NCI-H2107 (cell line): ENCODE data around the gene MAPK12.

Source experiments
- DNase-seq: peaks from one replicate; lab custom pipeline; 2025; lab: John Stamatoyannopoulos, UW

The MAPK12 gene

DNA sequence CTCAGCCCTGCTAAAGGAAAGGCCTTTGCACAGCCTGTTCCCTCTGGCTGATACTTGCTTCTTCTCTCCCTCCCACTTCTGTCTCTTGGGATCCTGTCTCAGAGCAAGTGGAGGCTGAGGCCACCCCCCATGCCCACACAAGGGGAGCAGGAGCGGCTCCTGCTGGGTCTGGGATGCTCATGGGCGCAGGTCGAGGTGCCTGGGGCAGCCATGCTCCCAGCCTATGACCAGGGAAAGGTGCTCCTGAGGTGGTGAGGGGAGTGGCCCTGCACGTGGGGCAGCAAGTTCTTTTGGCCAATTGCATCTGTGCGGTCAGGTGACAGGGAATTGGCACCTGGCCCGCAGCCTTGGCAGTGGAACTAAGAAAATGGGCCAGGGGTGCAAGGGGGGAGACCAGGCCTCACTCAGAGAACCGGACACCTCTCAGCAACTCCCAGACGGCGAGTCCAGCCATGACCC, 7.2 kb upstream of the MAPK12 start:
- DNase-seq: no peak

DNA sequence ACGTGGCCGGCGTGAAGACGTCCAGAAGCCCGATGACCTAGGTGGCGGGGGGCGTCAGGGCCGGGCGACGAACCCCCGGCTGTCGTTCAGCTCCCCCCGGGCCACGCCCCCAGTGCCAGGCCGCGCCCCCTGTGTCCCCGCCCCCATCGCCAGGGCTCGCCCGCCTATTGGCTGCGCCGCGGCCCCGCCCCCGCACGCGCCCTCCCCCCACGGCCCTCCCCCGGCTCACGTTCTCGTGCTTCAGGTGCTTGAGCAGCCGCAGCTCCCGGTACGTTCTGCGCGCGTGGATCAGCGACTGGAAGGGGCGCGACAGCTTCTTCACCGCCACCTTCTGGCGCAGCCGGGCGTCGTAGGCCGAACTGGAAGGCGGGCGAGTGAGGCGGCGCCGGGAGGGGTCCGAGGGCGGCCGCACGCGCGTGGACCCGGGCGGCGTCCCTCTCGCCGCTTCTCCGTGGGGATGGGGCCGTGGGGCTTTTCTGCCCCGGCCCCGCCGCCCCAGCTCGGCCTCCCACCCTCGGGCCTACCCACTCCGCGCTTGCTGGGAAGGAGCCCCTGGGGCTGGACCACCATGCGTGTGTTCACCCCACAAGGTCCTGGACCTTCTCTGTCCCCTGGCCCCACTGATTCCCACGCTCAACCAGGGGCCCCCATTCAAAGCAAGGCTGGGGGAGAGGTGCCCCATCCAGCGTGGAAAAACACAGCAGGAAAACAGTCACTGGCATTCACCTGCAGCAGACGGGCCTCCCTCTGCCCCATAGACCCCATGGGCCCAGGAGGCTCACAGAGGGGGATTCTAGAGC, 6.3 kb upstream of the MAPK12 start:
- DNase-seq: no peak

GRCh38 chr22:50266994-50267393, 5.5 kb upstream of the MAPK12 start:
- no peak for DNase-seq

DNA sequence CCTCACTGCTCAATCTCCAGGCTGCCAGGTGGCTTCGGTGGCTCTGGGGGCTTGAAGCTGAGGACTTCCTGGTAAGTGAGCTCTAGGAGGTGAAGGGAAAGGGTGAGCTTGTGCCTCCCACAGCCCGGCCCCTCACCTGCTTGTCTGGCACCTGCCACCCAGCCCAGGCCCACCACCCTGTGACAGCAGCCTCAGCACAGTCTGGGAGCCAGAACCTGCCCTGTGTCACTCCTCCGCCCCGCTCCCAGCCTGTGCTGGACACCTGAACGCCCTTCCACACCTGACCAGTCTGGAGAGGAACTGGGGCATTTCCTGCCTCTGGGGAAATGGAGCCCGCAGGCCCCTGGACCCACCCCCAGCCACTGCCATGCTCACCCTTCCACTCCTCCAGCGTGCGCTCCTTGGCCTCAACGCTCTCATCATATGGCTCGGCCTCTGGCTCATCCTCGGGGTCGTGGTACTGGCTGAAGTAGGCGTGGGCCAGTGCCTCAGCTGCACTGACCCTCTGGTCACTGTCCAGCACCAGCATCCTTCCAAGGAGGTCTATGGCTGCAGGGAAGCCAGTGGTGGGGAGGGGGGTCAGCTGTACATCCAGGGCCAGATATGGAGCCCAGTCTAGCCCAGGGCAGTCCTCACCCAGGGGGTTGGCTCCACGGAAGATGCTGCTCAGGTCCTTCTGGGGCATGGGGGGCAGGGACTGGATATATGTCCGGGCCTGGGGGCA, 3.6 kb upstream of the MAPK12 start:
- no peak for DNase-seq

GRCh38 chr22:50264104-50264745, 2.7 kb upstream of the MAPK12 start:
- no peak for DNase-seq

- DNase-seq: no peak
Observed at GRCh38 chr22:50262973-50263617, 1.6 kb upstream of the MAPK12 start.

DNA sequence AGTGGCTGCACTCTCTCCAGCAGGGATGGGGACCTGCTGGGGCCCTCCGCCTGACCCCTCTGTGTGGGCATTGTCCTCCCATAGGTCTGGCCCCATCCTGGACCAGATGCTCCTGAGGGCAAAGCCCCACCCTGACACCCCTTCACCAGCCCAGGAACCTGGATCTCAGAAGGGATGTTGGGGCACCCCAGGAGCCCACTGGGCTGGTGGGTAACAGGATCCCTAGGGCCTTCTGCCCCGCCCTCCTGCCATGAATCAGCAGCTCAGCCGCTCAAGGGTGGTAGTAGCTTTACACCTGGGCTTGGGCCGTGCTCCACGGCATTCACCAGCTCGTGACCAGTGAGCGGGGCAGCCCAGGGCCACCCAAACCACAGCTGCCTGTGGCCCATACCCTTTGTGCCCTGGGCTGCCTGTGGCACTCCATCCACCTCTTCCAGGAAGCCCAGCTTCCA, 1.0 kb upstream of the MAPK12 start:
- no peak for DNase-seq

GRCh38 chr22:50260801-50261614, 475 bp downstream of the MAPK12 start:
- no peak for DNase-seq

- DNase-seq: no peak
Observed at GRCh38 chr22:50260434-50260800, 1.1 kb downstream of the MAPK12 start.

DNA sequence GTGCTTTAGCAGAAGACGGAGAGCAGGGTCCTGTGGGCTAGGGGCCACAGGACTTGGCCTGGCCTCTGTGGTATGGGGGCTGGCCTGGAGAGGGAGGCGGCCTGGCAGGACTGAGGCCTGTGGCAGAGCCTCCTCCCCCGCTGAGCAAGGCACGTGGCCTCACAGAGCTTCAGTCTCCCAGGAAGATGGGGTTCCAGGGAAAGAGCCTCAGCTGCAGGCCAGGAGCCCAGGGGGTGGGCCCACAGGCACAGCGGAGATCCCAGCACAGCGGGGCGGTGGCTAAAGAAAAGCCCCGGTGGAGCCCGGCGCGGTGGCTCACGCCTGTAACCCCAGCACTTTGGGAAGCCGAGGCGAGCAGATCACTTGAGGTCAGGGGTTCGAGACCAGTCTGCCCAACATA, 2.2 kb downstream of the MAPK12 start:
- no peak for DNase-seq

- DNase-seq: no peak
Observed at GRCh38 chr22:50258361-50259292, 2.9 kb downstream of the MAPK12 start.

DNA sequence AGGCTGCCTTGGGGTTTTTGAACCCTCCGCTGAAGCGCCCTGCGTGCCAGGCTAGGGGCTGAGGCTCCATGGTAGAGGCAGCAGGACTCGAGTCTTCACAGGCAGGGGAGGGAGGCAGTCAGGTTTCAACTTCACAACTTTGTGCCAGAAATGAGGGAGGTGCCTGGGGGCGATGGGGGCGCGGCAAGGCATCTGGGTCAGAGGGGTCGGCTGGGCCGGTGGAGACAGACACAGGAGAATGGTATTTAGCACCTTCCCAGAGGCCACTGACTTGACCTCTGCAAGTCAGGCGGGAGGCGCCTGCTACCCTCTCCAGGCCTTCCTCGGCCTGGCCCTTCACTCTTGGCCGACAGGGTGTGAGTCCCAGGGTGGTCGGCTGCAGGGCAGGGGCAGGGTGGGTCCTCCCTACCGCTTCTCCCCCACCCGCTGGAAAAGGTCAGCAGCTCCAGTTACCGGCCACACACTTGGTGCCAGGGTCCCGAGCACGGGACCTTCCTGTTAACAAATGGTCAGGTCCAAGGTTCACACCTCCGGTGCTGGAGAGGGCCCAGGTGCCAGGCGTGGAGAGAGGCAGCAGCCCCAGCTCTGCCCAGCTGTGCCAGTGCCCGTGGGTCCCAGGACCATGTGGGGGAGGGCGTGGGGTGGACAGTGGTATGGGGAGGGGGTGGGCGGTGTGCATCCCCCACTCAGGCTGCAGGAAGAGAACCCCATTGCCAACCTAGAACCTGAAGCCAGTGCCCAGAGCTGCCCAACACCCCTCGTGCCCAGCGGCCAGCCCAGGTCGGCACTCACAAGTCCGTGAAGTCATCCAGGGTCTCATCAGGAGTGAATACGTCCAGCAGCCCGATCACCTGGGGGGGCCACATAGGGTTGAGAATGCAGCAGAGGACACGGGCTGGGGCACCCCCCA, 3.8 kb downstream of the MAPK12 start:
- DNase-seq: no peak

GRCh38 chr22:50257041-50257440, 4.4 kb downstream of the MAPK12 start:
- DNase-seq: no peak

DNA sequence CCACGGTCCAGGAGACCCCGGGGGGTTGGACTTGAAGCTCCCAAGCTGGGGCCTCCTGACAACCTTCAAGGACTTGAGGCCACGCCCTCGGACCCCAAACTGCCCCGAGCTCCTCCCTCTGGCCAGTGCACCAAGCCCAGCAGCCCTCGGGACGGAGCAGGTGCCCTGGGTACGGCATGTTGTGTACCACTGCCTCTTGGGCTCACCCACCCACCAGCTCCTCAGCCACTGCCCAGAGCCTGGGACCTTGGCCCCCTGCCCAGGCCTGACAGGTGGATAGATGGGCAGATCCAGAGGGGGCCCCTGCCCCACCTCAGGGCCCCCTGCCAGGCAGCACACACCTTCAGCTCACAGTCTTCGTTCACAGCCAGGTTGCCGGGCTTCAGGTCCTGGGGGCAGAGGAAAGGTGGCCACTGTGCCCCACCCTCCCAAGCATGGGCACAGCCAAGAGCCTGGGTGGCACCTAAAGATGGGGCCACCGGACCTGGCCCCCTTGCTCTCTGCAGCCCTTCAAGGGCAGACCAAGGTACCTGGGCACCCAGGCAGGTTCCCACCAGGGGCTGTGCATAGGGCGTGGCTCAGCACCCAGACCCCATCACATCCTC, 5.1 kb downstream of the MAPK12 start:
- DNase-seq: no peak

DNA sequence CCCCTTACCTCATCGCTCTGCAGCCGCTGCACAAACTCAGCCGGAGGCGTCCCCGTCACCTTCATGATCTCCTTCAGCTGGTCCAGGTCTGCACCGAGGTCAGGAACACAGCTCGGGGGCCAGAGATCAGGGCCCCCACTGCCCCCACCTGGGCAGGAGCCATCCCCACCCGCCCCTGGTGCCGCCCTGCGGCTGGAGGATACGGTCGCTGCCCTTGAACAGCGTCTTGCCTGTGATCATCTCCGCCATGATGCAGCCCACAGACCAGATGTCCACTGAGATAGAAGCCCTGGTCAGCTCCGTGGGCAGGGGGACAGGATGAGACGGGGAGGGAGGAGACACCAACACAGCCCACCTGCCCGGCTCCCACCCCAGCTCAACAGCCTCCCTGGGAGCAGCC, 5.9 kb downstream of the MAPK12 start:
- no peak for DNase-seq

DNA sequence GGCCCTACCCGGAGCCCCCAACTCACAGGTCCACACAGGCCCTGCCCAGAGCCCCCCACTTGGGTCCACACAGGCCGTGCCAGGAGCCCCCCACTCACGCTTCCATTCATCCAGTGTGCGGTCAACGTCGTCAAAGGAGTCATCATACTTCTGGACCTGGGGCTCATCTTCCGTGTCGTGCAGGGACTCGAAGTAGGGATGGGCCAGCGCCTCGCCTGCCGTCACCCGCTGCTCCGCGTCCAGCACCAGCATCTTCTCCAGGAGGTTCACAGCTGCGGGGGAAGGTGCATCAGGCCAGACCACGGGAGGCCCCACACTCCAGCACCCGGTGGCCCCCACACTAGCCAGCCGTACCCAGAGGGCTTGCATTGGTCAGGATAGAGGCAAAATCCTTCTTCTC, 6.4 kb downstream of the MAPK12 start:
- DNase-seq: no peak

DNA sequence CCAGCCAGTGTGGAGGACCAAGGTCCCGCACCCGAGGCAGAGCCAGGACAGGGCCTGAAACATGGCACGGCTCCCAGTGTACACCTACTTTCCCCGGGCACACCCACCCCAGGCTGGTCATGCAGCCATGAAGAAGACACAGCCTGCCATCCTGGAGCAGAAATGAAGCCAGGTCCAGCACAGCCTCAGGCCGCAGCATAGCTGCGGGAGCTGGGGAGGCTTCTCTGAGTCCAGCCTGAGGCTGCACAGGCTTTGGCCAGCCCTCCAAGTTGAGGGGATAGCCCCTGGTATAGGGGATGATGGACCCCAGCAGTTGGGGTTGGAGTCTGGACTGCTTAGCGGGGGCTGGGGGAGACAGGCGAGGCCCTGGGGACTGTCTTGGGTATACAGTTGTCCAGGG, 7.5 kb downstream of the MAPK12 start:
- no peak for DNase-seq

DNA sequence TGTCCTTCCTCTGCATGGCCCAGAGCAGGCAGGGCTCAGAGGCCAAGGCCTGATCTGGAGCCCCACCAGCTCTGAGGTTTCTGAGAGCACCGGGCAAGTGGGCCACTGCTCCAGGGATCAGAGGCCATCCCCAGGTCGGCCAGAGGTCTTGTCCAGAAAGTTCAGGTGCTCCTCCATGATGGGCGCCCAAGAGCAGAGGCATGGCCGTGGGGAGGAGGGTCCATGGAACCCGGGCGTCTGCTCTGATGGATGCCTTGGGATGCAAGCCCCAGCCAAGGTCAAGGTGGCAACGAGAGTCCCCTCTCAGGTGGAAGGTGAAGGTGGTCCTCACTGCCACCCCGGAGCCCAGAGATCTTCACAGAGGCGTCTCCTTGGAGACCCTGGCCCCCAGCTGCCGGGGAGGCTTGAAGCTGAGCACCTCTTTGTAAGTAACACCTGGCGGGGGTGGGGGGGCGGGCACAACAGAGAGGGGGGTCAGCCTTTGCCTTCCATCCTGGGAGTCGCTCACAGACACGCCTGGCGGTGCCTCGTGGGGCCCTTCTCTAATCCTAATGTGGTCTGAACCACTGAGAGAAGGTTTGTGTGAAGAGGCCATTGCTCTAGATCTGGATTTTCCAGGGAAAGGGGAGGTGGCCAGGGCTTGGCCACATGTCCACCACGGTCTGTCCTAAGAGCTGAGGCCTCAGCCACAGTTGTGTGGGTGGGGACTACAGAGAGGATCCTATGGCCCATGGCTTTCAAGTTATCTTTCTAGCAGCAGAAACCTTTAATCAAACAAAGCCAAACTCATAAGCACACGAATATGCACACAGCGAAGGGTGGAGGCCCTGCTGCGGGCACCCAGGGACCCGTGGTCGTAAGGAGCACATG, 8.2 kb downstream of the MAPK12 start:
- DNase-seq: no peak
